ENCODE data around the gene PLCH2.

Gene PLCH2, protein sequence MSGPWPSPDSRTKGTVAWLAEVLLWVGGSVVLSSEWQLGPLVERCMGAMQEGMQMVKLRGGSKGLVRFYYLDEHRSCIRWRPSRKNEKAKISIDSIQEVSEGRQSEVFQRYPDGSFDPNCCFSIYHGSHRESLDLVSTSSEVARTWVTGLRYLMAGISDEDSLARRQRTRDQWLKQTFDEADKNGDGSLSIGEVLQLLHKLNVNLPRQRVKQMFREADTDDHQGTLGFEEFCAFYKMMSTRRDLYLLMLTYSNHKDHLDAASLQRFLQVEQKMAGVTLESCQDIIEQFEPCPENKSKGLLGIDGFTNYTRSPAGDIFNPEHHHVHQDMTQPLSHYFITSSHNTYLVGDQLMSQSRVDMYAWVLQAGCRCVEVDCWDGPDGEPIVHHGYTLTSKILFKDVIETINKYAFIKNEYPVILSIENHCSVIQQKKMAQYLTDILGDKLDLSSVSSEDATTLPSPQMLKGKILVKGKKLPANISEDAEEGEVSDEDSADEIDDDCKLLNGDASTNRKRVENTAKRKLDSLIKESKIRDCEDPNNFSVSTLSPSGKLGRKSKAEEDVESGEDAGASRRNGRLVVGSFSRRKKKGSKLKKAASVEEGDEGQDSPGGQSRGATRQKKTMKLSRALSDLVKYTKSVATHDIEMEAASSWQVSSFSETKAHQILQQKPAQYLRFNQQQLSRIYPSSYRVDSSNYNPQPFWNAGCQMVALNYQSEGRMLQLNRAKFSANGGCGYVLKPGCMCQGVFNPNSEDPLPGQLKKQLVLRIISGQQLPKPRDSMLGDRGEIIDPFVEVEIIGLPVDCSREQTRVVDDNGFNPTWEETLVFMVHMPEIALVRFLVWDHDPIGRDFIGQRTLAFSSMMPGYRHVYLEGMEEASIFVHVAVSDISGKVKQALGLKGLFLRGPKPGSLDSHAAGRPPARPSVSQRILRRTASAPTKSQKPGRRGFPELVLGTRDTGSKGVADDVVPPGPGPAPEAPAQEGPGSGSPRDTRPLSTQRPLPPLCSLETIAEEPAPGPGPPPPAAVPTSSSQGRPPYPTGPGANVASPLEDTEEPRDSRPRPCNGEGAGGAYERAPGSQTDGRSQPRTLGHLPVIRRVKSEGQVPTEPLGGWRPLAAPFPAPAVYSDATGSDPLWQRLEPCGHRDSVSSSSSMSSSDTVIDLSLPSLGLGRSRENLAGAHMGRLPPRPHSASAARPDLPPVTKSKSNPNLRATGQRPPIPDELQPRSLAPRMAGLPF (N-terminal part only)

GRCh38 chr1:2476061-2476999, at the start of gene PLCH2:
TSS of gene PLCH2 (plus strand) at chr1:2476289. CDS start at chr1:2476589, 300 bp downstream.
- Histone ChIP-seq H3K27me3 (replicated peaks; ENCODE audit: control insufficient read depth, insufficient read depth, low read length) (no peaks in the 10 kb centered on the region; the same call in 1 of the 2 replicates), H3K36me3 (ENCODE audit: control insufficient read depth, insufficient read depth, low read length) (no peaks in the 10 kb centered on the region), H3K4me3 (replicated peaks; ENCODE audit: low read depth, low read length) (no peak within 1 kb of the TSS)
- TF ChIP-seq, protein P1, sequence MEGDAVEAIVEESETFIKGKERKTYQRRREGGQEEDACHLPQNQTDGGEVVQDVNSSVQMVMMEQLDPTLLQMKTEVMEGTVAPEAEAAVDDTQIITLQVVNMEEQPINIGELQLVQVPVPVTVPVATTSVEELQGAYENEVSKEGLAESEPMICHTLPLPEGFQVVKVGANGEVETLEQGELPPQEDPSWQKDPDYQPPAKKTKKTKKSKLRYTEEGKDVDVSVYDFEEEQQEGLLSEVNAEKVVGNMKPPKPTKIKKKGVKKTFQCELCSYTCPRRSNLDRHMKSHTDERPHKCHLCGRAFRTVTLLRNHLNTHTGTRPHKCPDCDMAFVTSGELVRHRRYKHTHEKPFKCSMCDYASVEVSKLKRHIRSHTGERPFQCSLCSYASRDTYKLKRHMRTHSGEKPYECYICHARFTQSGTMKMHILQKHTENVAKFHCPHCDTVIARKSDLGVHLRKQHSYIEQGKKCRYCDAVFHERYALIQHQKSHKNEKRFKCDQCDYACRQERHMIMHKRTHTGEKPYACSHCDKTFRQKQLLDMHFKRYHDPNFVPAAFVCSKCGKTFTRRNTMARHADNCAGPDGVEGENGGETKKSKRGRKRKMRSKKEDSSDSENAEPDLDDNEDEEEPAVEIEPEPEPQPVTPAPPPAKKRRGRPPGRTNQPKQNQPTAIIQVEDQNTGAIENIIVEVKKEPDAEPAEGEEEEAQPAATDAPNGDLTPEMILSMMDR (IDR thresholded peaks at IDR 0.05; ENCODE audit: insufficient read depth, low read length, poor library complexity, severe bottlenecking): no peak
- DNase-seq (ENCODE audit: extremely low read depth, insufficient read length): no peak

GRCh38 chr1:2426540-2426939, 49.5 kb upstream of the PLCH2 start:
- Histone ChIP-seq H3K4me3 (replicated peaks; ENCODE audit: low read depth, low read length) (no peak overlapping the region), H3K27me3 (replicated peaks; ENCODE audit: control insufficient read depth, insufficient read depth, low read length) (no peaks in the 10 kb centered on the region), H3K36me3 (ENCODE audit: control insufficient read depth, insufficient read depth, low read length) (no peaks in the 10 kb centered on the region)
- TF ChIP-seq, protein P1 (IDR thresholded peaks at IDR 0.05; ENCODE audit: insufficient read depth, low read length, poor library complexity, severe bottlenecking): no peak
- no peak for DNase-seq (ENCODE audit: extremely low read depth, insufficient read length)

DNA sequence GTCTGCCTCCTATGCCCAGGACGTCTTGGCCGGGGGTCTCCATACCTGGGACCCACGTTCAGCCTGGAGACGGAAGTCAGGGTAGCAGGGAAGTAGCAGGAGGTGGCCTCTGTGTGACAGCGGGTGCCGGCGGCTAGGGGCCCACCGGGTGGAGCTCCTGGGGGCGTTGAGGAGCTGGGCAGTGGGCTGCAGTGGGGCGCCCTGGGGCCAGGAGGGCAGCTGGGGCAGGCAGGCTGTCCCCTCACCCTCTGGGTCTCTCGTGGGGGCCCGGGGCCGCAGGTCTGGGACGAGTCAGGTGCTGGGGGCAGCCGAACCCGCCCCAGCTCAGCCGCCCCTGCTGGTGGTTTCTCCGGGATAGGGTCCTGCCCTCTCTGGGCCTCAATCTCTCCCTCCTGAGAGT, 49.0 kb upstream of the PLCH2 start:
- no peaks in the 10 kb centered on the region for H3K36me3 ChIP-seq (ENCODE audit: control insufficient read depth, insufficient read depth, low read length)
- no peak for DNase-seq (ENCODE audit: extremely low read depth, insufficient read length)
- no peaks in the 10 kb centered on the region for H3K27me3 ChIP-seq (replicated peaks; ENCODE audit: control insufficient read depth, insufficient read depth, low read length)
- no peak overlapping the region for H3K4me3 ChIP-seq (replicated peaks; ENCODE audit: low read depth, low read length)
- TF ChIP-seq, protein P1 (IDR thresholded peaks at IDR 0.05; ENCODE audit: insufficient read depth, low read length, poor library complexity, severe bottlenecking): no peak

- H3K27me3 ChIP-seq (replicated peaks; ENCODE audit: control insufficient read depth, insufficient read depth, low read length): no peaks in the 10 kb centered on the region
- no peaks in the 10 kb centered on the region for H3K36me3 ChIP-seq (ENCODE audit: control insufficient read depth, insufficient read depth, low read length)
Measured at GRCh38 chr1:2427976-2428375, 48.1 kb upstream of the PLCH2 start.

More at GRCh38 chr1:2427976-2428375, 48.1 kb upstream of the PLCH2 start:
- no peak for DNase-seq (ENCODE audit: extremely low read depth, insufficient read length)
- no peak overlapping the region for H3K4me3 ChIP-seq (replicated peaks; ENCODE audit: low read depth, low read length)
- TF ChIP-seq, protein P1 (IDR thresholded peaks at IDR 0.05; ENCODE audit: insufficient read depth, low read length, poor library complexity, severe bottlenecking): no peak
